Activated T-cell treated with anti-CD3 and anti-CD28 coated beads, Interleukin-2, amount 50 U/mL, for 72 hours (primary cell): ENCODE measurements around the gene PCNX2. TPM values are rescaled to one million over a fixed set of nuclear protein-coding genes. Genes with fewer than 3 reads are reported as not detected.

Experiments
- ATAC-seq, 2 donors: fragments of 150-1000 bp; cut with Tn5 transposase; replicated peaks in 1 of 2; 2 replicates each; pipeline ENCODE4 v1.10.0; 2021; ENCODE audit warnings: moderate library complexity in 2 of 2, mild to moderate bottlenecking in 1 of 2
- DNase-seq, 2 donors: peaks; one replicate each; pipeline ENCODE4 v3.0.0; 2021 to 2022; ENCODE audit warnings: mixed read lengths in 1 of 2
- H3K27ac Mint-ChIP-seq: one replicate; pipeline ENCODE4 v1.8.0; 2022; ENCODE audit warnings: mild to moderate bottlenecking, moderate library complexity, mixed read lengths
- H3K27me3 Mint-ChIP-seq: one replicate; pipeline ENCODE4 v1.8.0; 2022; ENCODE audit warnings: low read depth, mixed read lengths
- H3K36me3 Mint-ChIP-seq, 2 donors: one replicate each; pipeline ENCODE4 v1.8.0; 2022; ENCODE audit warnings: mixed read lengths in 2 of 2, mild to moderate bottlenecking in 1 of 2; ENCODE audit not compliant: insufficient read depth in 2 of 2
- H3K4me1 Mint-ChIP-seq: one replicate; pipeline ENCODE4 v1.8.0; 2022; ENCODE audit warnings: low read depth, mixed read lengths
- H3K4me3 Mint-ChIP-seq, 2 donors: one replicate each; pipeline ENCODE4 v1.8.0; 2022; ENCODE audit warnings: mild to moderate bottlenecking in 2 of 2, mixed read lengths in 2 of 2, moderate library complexity in 2 of 2
- H3K9me3 Mint-ChIP-seq, 2 donors: one replicate each; pipeline ENCODE4 v1.8.0; 2022; ENCODE audit warnings: mixed read lengths in 2 of 2
- total RNA-seq, 2 donors: library from RNA; stranded (reverse); gene quantifications; one replicate each; pipeline ENCODE4 v1.2.3, GENCODE V29; 2022

PCNX2 gene
- total RNA-seq, 2 donors from 2014 or later = 26.2 to 28.6 TPM

GRCh38 chr1:233027046-233027445 is 268.5 kb downstream of the PCNX2 start:
- no peak for DNase-seq
- ATAC-seq = no peak
- Mint-ChIP-seq H3K9me3 (no peaks in the 10 kb centered on the region), H3K27ac (no peak overlapping the region), H3K36me3 (no peaks in the 10 kb centered on the region), H3K4me1 (no peaks in the 10 kb centered on the region), H3K4me3 (no peak overlapping the region), H3K27me3 (no peaks in the 10 kb centered on the region)

GRCh38 chr1:233025567-233025966 is 270.0 kb downstream of the PCNX2 start:
- H3K27me3 Mint-ChIP-seq = no peaks in the 10 kb centered on the region
- no peaks in the 10 kb centered on the region for H3K36me3 Mint-ChIP-seq
- no peak overlapping the region for H3K4me3 Mint-ChIP-seq
- no peak overlapping the region for H3K27ac Mint-ChIP-seq
- no peaks in the 10 kb centered on the region for H3K9me3 Mint-ChIP-seq
- H3K4me1 Mint-ChIP-seq = no peaks in the 10 kb centered on the region
- ATAC-seq (no peak), DNase-seq (no peak)

- H3K27me3 Mint-ChIP-seq = no peaks in the 10 kb centered on the region
Observed at GRCh38 chr1:233025157-233025556, 270.4 kb downstream of the PCNX2 start.

GRCh38 chr1:233024199-233024598 is 271.3 kb downstream of the PCNX2 start:
- no peaks in the 10 kb centered on the region for H3K27me3 Mint-ChIP-seq
- H3K27ac Mint-ChIP-seq = no peak overlapping the region
- H3K4me3 Mint-ChIP-seq = no peak overlapping the region
- H3K36me3 Mint-ChIP-seq = peaks cover 0 to 3% of the 10 kb centered on the region in 2 donors
- no peak for ATAC-seq
- no peaks in the 10 kb centered on the region for H3K9me3 Mint-ChIP-seq
- no peak for DNase-seq
- no peaks in the 10 kb centered on the region for H3K4me1 Mint-ChIP-seq

More at GRCh38 chr1:233025157-233025556, 270.4 kb downstream of the PCNX2 start:
- no peak overlapping the region for H3K4me3 Mint-ChIP-seq
- no peaks in the 10 kb centered on the region for H3K36me3 Mint-ChIP-seq
- DNase-seq (peak; percentile 1 to 5), ATAC-seq (no peak)
- no peaks in the 10 kb centered on the region for H3K9me3 Mint-ChIP-seq
- no peaks in the 10 kb centered on the region for H3K4me1 Mint-ChIP-seq
- H3K27ac Mint-ChIP-seq = no peak overlapping the region

- H3K9me3 Mint-ChIP-seq = no peaks in the 10 kb centered on the region
- ATAC-seq (no peak), DNase-seq (no peak)
- no peak overlapping the region for H3K27ac Mint-ChIP-seq
- H3K4me3 Mint-ChIP-seq = no peak overlapping the region
- no peaks in the 10 kb centered on the region for H3K4me1 Mint-ChIP-seq
- H3K36me3 Mint-ChIP-seq = peaks cover 0 to 4% of the 10 kb centered on the region in 2 donors
- H3K27me3 Mint-ChIP-seq = no peaks in the 10 kb centered on the region
Observed at GRCh38 chr1:233022246-233022645, 273.3 kb downstream of the PCNX2 start.

- ATAC-seq (no peak), DNase-seq (no peak)
- Mint-ChIP-seq H3K27ac (no peak overlapping the region), H3K36me3 (peaks cover 0 to 6% of the 10 kb centered on the region in 2 donors), H3K4me3 (no peak overlapping the region), H3K27me3 (no peaks in the 10 kb centered on the region), H3K4me1 (peaks cover 5% of the 10 kb centered on the region), H3K9me3 (no peaks in the 10 kb centered on the region)
Observed at GRCh38 chr1:233020426-233020825, 275.1 kb downstream of the PCNX2 start.

GRCh38 chr1:233019778-233020325 is 275.7 kb downstream of the PCNX2 start:
- Mint-ChIP-seq H3K27ac (no peak overlapping the region), H3K4me1 (peaks cover 5% of the 10 kb centered on the region), H3K36me3 (peaks cover 0 to 6% of the 10 kb centered on the region in 2 donors), H3K9me3 (no peaks in the 10 kb centered on the region), H3K27me3 (no peaks in the 10 kb centered on the region), H3K4me3 (no peak overlapping the region)
- DNase-seq (no peak), ATAC-seq (no peak)

GRCh38 chr1:233019083-233019482 is 276.4 kb downstream of the PCNX2 start:
- DNase-seq = no peak
- no peak overlapping the region for H3K27ac Mint-ChIP-seq

GRCh38 chr1:233016798-233017197 is 278.7 kb downstream of the PCNX2 start:
- no peaks in the 10 kb centered on the region for H3K27me3 Mint-ChIP-seq
- DNase-seq = no peak
- peaks cover 4 to 6% of the 10 kb centered on the region in 2 donors for H3K36me3 Mint-ChIP-seq
- no peak for ATAC-seq
- H3K4me3 Mint-ChIP-seq = no peak overlapping the region
- no peaks in the 10 kb centered on the region for H3K9me3 Mint-ChIP-seq
- H3K27ac Mint-ChIP-seq = no peak overlapping the region
- H3K4me1 Mint-ChIP-seq = peaks cover 5% of the 10 kb centered on the region

More at GRCh38 chr1:233019083-233019482, 276.4 kb downstream of the PCNX2 start:
- ATAC-seq = no peak
- no peak overlapping the region for H3K4me3 Mint-ChIP-seq
- H3K27me3 Mint-ChIP-seq = no peaks in the 10 kb centered on the region
- peaks cover 5% of the 10 kb centered on the region for H3K4me1 Mint-ChIP-seq
- peaks cover 0 to 6% of the 10 kb centered on the region in 2 donors for H3K36me3 Mint-ChIP-seq
- no peaks in the 10 kb centered on the region for H3K9me3 Mint-ChIP-seq

GRCh38 chr1:233015965-233016364 is 279.6 kb downstream of the PCNX2 start:
- H3K27me3 Mint-ChIP-seq = no peaks in the 10 kb centered on the region
- no peak for ATAC-seq
- peaks cover 5% of the 10 kb centered on the region for H3K4me1 Mint-ChIP-seq
- no peak for DNase-seq
- H3K9me3 Mint-ChIP-seq = no peaks in the 10 kb centered on the region
- H3K36me3 Mint-ChIP-seq = peaks cover 4 to 6% of the 10 kb centered on the region in 2 donors
- H3K27ac Mint-ChIP-seq = no peak overlapping the region
- H3K4me3 Mint-ChIP-seq = no peak overlapping the region

GRCh38 chr1:233012021-233012420 is 283.5 kb downstream of the PCNX2 start:
- Mint-ChIP-seq H3K27ac (no peak overlapping the region), H3K36me3 (peaks cover 2 to 4% of the 10 kb centered on the region in 2 donors), H3K4me1 (peaks cover 5% of the 10 kb centered on the region), H3K4me3 (no peak overlapping the region), H3K9me3 (no peaks in the 10 kb centered on the region), H3K27me3 (no peaks in the 10 kb centered on the region)
- ATAC-seq = no peak
- DNase-seq = no peak

GRCh38 chr1:233010146-233010545 is 285.4 kb downstream of the PCNX2 start:
- no peaks in the 10 kb centered on the region for H3K27me3 Mint-ChIP-seq
- no peak for DNase-seq
- no peak for ATAC-seq
- H3K4me3 Mint-ChIP-seq = no peak overlapping the region
- peaks cover 0 to 4% of the 10 kb centered on the region in 2 donors for H3K36me3 Mint-ChIP-seq
- H3K9me3 Mint-ChIP-seq = no peaks in the 10 kb centered on the region
- H3K27ac Mint-ChIP-seq = no peak overlapping the region
- no peaks in the 10 kb centered on the region for H3K4me1 Mint-ChIP-seq

GRCh38 chr1:233006541-233006973 is 289.0 kb downstream of the PCNX2 start:
- Mint-ChIP-seq H3K9me3 (no peaks in the 10 kb centered on the region), H3K4me3 (no peak overlapping the region), H3K27me3 (no peaks in the 10 kb centered on the region), H3K36me3 (peaks cover 0 to 3% of the 10 kb centered on the region in 2 donors), H3K4me1 (no peaks in the 10 kb centered on the region), H3K27ac (no peak overlapping the region)
- ATAC-seq = no peak
- no peak for DNase-seq

GRCh38 chr1:233006108-233006507 is 289.4 kb downstream of the PCNX2 start:
- no peak for ATAC-seq
- Mint-ChIP-seq H3K27me3 (no peaks in the 10 kb centered on the region), H3K9me3 (no peaks in the 10 kb centered on the region), H3K4me1 (no peaks in the 10 kb centered on the region), H3K4me3 (no peak overlapping the region), H3K27ac (no peak overlapping the region), H3K36me3 (peaks cover 0 to 3% of the 10 kb centered on the region in 2 donors)
- no peak for DNase-seq
